Measurements from ENCODE around the gene LRRC41.
"Not testable (repeated sequence)": the region's sequence is repeated elsewhere in the genome, so short reads cannot be mapped to it uniquely, and the experiment has no call there.

The LRRC41 gene

GRCh38 chr1:46285730-46286477 lies 17.5 kb downstream of the LRRC41 start:
- in situ Hi-C loops (cut with MboI; ENCODE audit: low sequenced_read_pairs) = no loop called here

GRCh38 chr1:46284597-46285564 lies 18.5 kb downstream of the LRRC41 start:
- in situ Hi-C loops (cut with MboI; ENCODE audit: low sequenced_read_pairs) = no loop called here

GRCh38 chr1:46284058-46284457 lies 19.4 kb downstream of the LRRC41 start:
- in situ Hi-C loops (cut with MboI; ENCODE audit: low sequenced_read_pairs) = no loop called here

- in situ Hi-C loops (cut with MboI; ENCODE audit: low sequenced_read_pairs) = no loop called here
These were observed 22.4 kb downstream of the LRRC41 start for GRCh38 chr1:46281021-46281420.

GRCh38 chr1:46280092-46280491 lies 23.3 kb downstream of the LRRC41 start:
- in situ Hi-C loops (cut with MboI; ENCODE audit: low sequenced_read_pairs) = no loop called here

GRCh38 chr1:46278807-46279206 lies 24.6 kb downstream of the LRRC41 start:
- in situ Hi-C loops (cut with MboI; ENCODE audit: low sequenced_read_pairs) = no loop called here

GRCh38 chr1:46277658-46278373 lies 25.6 kb downstream of the LRRC41 start:
- in situ Hi-C loops (cut with MboI; ENCODE audit: low sequenced_read_pairs) = no loop called here

GRCh38 chr1:46275030-46275337 lies 28.4 kb downstream of the LRRC41 start:
- in situ Hi-C loops (cut with MboI; ENCODE audit: low sequenced_read_pairs) = no loop called here

GRCh38 chr1:46274225-46275029 lies 29.0 kb downstream of the LRRC41 start:
- in situ Hi-C loops (cut with MboI; ENCODE audit: low sequenced_read_pairs) = no loop called here

- in situ Hi-C loops (cut with MboI; ENCODE audit: low sequenced_read_pairs) = no loop called here
These were observed 34.8 kb downstream of the LRRC41 start for GRCh38 chr1:46268578-46268977.

- in situ Hi-C loops (cut with MboI; ENCODE audit: low sequenced_read_pairs) = no loop called here
These were observed 40.3 kb downstream of the LRRC41 start for GRCh38 chr1:46263146-46263545.

- in situ Hi-C loops (cut with MboI; ENCODE audit: low sequenced_read_pairs) = no loop called here
These were observed 40.9 kb downstream of the LRRC41 start for GRCh38 chr1:46262508-46262907.

- in situ Hi-C loops (cut with MboI; ENCODE audit: low sequenced_read_pairs) = no loop called here
These were observed 46.9 kb downstream of the LRRC41 start for GRCh38 chr1:46256523-46256922.

GRCh38 chr1:46254668-46255067 lies 48.7 kb downstream of the LRRC41 start:
- in situ Hi-C loops (cut with MboI; ENCODE audit: low sequenced_read_pairs) = no loop called here

GRCh38 chr1:46248122-46248920 lies 55.1 kb downstream of the LRRC41 start:
- in situ Hi-C loops (cut with MboI; ENCODE audit: low sequenced_read_pairs) = no loop called here

- in situ Hi-C loops (cut with MboI; ENCODE audit: low sequenced_read_pairs) = no loop called here
These were observed 55.8 kb downstream of the LRRC41 start, which contains the start of gene RAD54L for GRCh38 chr1:46247436-46248121. TSS of gene RAD54L (plus strand) at chr1:46247763. CDS start at chr1:46248406, 643 bp downstream.

- in situ Hi-C loops (cut with MboI; ENCODE audit: low sequenced_read_pairs) = no loop called here
These were observed 56.6 kb downstream of the LRRC41 start for GRCh38 chr1:46246548-46247435.

- in situ Hi-C loops (cut with MboI; ENCODE audit: low sequenced_read_pairs) = not testable (repeated sequence)
These were observed 57.3 kb downstream of the LRRC41 start for GRCh38 chr1:46246136-46246535.

Measured in hTERT RPE-1 (cell line).